Caco-2 (cell line): ENCODE measurements around the gene PRRT1B. TPM values are rescaled to one million over a fixed set of nuclear protein-coding genes. Genes with fewer than 3 reads are reported as not detected.
A peak's percentile ranks its signal among the peaks of the same experiment; 100 is the strongest.

Experiments
- BruUV-seq: library from RNA; stranded (reverse); fragments of 400-500 nt; replicated peaks from 2 replicates; lab custom pipeline; 2021; lab: Mats Ljungman, UMichigan
- CTCF ChIA-PET: fragments of 300-600 bp; sonication (Branson Sonifier 250); formaldehyde crosslinking; loops from one replicate; lab custom pipeline; 2022; ENCODE audit warnings: antibody characterized with exemption; lab: Charles Lee
- POLR2A ChIA-PET: fragments of 300-600 bp; sonication (Branson Sonifier 250); formaldehyde crosslinking; loops from one replicate; lab custom pipeline; 2022; ENCODE audit warnings: antibody characterized with exemption; lab: Charles Lee
- DNase-seq, 2 experiments: peaks; one replicate each; pipeline versions ENCODE4 v3.0.0 to v3.0.0-alpha.2; 2020 to 2022
- H3K27me3 ChIP-seq: replicated peaks from 2 replicates; pipeline ENCODE4 v1.6.0; 2011; ENCODE audit warnings: low read length; ENCODE audit not compliant: control insufficient read depth, insufficient read depth
- H3K36me3 ChIP-seq: 2 replicates; pipeline ENCODE4 v1.5.1; 2011; ENCODE audit warnings: low read length; ENCODE audit not compliant: control insufficient read depth, insufficient read depth
- H3K4me1 ChIP-seq: fragments of 250-450 bp; sonication (Bioruptor Pico); 2 replicates; pipeline ENCODE4 v1.5.1; 2020; ENCODE audit warnings: mild to moderate bottlenecking
- H3K4me3 ChIP-seq: 2 replicates; pipeline ENCODE4 v1.5.1; 2011; ENCODE audit warnings: low read depth, mild to moderate bottlenecking, control low read depth, low read length
- H3K9me3 ChIP-seq: fragments of 250-450 bp; sonication (Bioruptor Pico); 2 replicates; pipeline ENCODE4 v1.5.1; 2020; ENCODE audit warnings: mild to moderate bottlenecking, moderate library complexity
- H3K27ac Mint-ChIP-seq: one replicate; pipeline ENCODE4 v1.8.0; 2022; ENCODE audit warnings: mixed read lengths; ENCODE audit not compliant: unreplicated experiment
- H3K27me3 Mint-ChIP-seq: one replicate; pipeline ENCODE4 v1.8.0; 2022; ENCODE audit warnings: mixed read lengths; ENCODE audit not compliant: insufficient read depth, unreplicated experiment
- H3K36me3 Mint-ChIP-seq: one replicate; pipeline ENCODE4 v1.8.0; 2022; ENCODE audit warnings: mild to moderate bottlenecking, mixed read lengths; ENCODE audit not compliant: insufficient read depth, unreplicated experiment
- H3K4me1 Mint-ChIP-seq: one replicate; pipeline ENCODE4 v1.8.0; 2022; ENCODE audit warnings: low read depth, mixed read lengths; ENCODE audit not compliant: unreplicated experiment
- H3K4me3 Mint-ChIP-seq: one replicate; pipeline ENCODE4 v1.8.0; 2022; ENCODE audit warnings: mild to moderate bottlenecking, moderate library complexity, mixed read lengths; ENCODE audit not compliant: unreplicated experiment
- H3K9me3 Mint-ChIP-seq: one replicate; pipeline ENCODE4 v1.8.0; 2022; ENCODE audit warnings: mixed read lengths; ENCODE audit not compliant: unreplicated experiment
- CTCF ChIP-seq, 2 experiments: fragments of 200-600 bp in 1 of 2; IDR thresholded peaks; 1 replicate in 1 of 2; 2 replicates in 1 of 2; pipeline versions ENCODE4 v1.5.1 to v1.8.0; 2011 to 2022; ENCODE audit warnings: antibody characterized with exemption in 1 of 2, control low read depth in 1 of 2, inconsistent platforms in 1 of 2, low read depth in 1 of 2, low read length in 1 of 2, mild to moderate bottlenecking in 1 of 2, moderate library complexity in 1 of 2; ENCODE audit not compliant: insufficient read depth in 1 of 2, severe bottlenecking in 1 of 2, unreplicated experiment in 1 of 2
- intact Hi-C: fragments of 100-400 bp; cut with micrococcal nuclease; formaldehyde crosslinking; loops from one replicate; pipeline ENCODE4 v1.10.0; 2022; ENCODE audit not compliant: unreplicated experiment
- total RNA-seq: library from RNA; stranded (reverse); gene quantifications from 2 replicates; pipeline ENCODE4 v1.2.3, GENCODE V29; 2022

The PRRT1B gene
- total RNA-seq, 1 experiment from 2014 or later, result 6.5 TPM

- Mint-ChIP-seq H3K4me1 (no peaks in the 10 kb centered on the region), H3K36me3 (peaks cover 68% of the 10 kb centered on the region), H3K27ac (peak overlapping the region; percentile 49), H3K4me3 (no peak overlapping the region), H3K27me3 (no peaks in the 10 kb centered on the region), H3K9me3 (no peaks in the 10 kb centered on the region)
- H3K4me3 ChIP-seq, result no peak overlapping the region
- ChIA-PET POLR2A (interaction anchor here (0.6 kb wide), 1 partner anchor 198 kb away, joined by 8 read pairs; no protein-coding TSS in a partner anchor), CTCF (no interaction called here)
- no peaks in the 10 kb centered on the region for H3K4me1 ChIP-seq
- no peaks in the 10 kb centered on the region for H3K27me3 ChIP-seq
- H3K36me3 ChIP-seq, result peaks cover 9% of the 10 kb centered on the region
- no peaks in the 10 kb centered on the region for H3K9me3 ChIP-seq
- no peak for DNase-seq
- TF ChIP-seq CTCF (IDR thresholded peaks at IDR 0.05; ENCODE audit: insufficient read depth in 1 of 2, low read depth in 1 of 2, low read length in 1 of 2, severe bottlenecking in 1 of 2, unreplicated experiment in 1 of 2), result no peak
- BruUV-seq, result no TSS peak
- intact Hi-C loops, result no loop called here
These were observed 38.7 kb downstream of the PRRT1B start for GRCh38 chr9:131583836-131584555.

- Mint-ChIP-seq H3K9me3 (no peaks in the 10 kb centered on the region), H3K4me3 (no peak overlapping the region), H3K4me1 (no peaks in the 10 kb centered on the region), H3K36me3 (peaks cover 61% of the 10 kb centered on the region), H3K27me3 (no peaks in the 10 kb centered on the region), H3K27ac (no peak overlapping the region)
- intact Hi-C loops, result no loop called here
- no peaks in the 10 kb centered on the region for H3K4me1 ChIP-seq
- DNase-seq, result no peak
- CTCF ChIA-PET, result no interaction called here
- no peak for TF ChIP-seq CTCF (IDR thresholded peaks at IDR 0.05; ENCODE audit: insufficient read depth in 1 of 2, low read depth in 1 of 2, low read length in 1 of 2, severe bottlenecking in 1 of 2, unreplicated experiment in 1 of 2)
- no peak overlapping the region for H3K4me3 ChIP-seq
- POLR2A ChIA-PET, result interaction anchor here (0.6 kb wide), 1 partner anchor 199 kb away, joined by 8 read pairs; no protein-coding TSS in a partner anchor
- BruUV-seq, result no TSS peak
- peaks cover 7% of the 10 kb centered on the region for H3K36me3 ChIP-seq
- H3K27me3 ChIP-seq, result no peaks in the 10 kb centered on the region
- H3K9me3 ChIP-seq, result no peaks in the 10 kb centered on the region
These were observed 39.5 kb downstream of the PRRT1B start for GRCh38 chr9:131584858-131585257.

- Mint-ChIP-seq H3K36me3 (peaks cover 59% of the 10 kb centered on the region), H3K4me1 (no peaks in the 10 kb centered on the region), H3K9me3 (no peaks in the 10 kb centered on the region), H3K27me3 (no peaks in the 10 kb centered on the region), H3K4me3 (no peak overlapping the region), H3K27ac (no peak overlapping the region)
- H3K9me3 ChIP-seq, result no peaks in the 10 kb centered on the region
- BruUV-seq, result no TSS peak
- H3K4me1 ChIP-seq, result no peaks in the 10 kb centered on the region
- intact Hi-C loops, result no loop called here
- H3K36me3 ChIP-seq, result peaks cover 6% of the 10 kb centered on the region
- no peaks in the 10 kb centered on the region for H3K27me3 ChIP-seq
- no peak for DNase-seq
- ChIA-PET CTCF (no interaction called here), POLR2A (no interaction called here)
- no peak overlapping the region for H3K4me3 ChIP-seq
- no peak for TF ChIP-seq CTCF (IDR thresholded peaks at IDR 0.05; ENCODE audit: insufficient read depth in 1 of 2, low read depth in 1 of 2, low read length in 1 of 2, severe bottlenecking in 1 of 2, unreplicated experiment in 1 of 2)
These were observed 40.1 kb downstream of the PRRT1B start for GRCh38 chr9:131585375-131585774.
